Esophagus muscularis mucosa (tissue), 4 donors: Measurements from ENCODE around the gene ARL15. TPM values are rescaled to one million over a fixed set of nuclear protein-coding genes. Genes with fewer than 3 reads are reported as not detected.

ENCODE experiments used
- DNase-seq: peaks from one replicate; pipeline ENCODE4 v3.0.0-alpha.2; 2017; ENCODE audit errors: extremely low spot score
- H3K27ac ChIP-seq, 4 donors: fragments of 200-600 bp; sonication (generic); replicated peaks in 1 of 4; 1 replicate in 3 of 4; 2 replicates in 1 of 4; pipeline ENCODE4 v1.5.1; 2016 to 2019; ENCODE audit warnings: mild to moderate bottlenecking in 1 of 4
- H3K27me3 ChIP-seq, 4 donors: fragments of 200-600 bp; sonication (generic); one replicate each; pipeline versions ENCODE4 v1.5.1 to v1.6.0; 2016 to 2019
- H3K36me3 ChIP-seq, 4 donors: fragments of 200-600 bp; sonication (generic); one replicate each; pipeline ENCODE4 v1.5.1; 2016 to 2019
- H3K4me1 ChIP-seq, 4 donors: fragments of 200-600 bp; sonication (generic); one replicate each; pipeline ENCODE4 v1.5.1; 2016 to 2019
- H3K4me3 ChIP-seq, 4 donors: fragments of 200-600 bp; sonication (generic); 1 replicate in 2 of 4; 2 replicates in 2 of 4; pipeline ENCODE4 v1.5.1; 2016 to 2019; ENCODE audit warnings: mild to moderate bottlenecking in 4 of 4, moderate library complexity in 1 of 4
- H3K9me3 ChIP-seq, 4 donors: fragments of 200-600 bp; sonication (generic); 1 replicate in 3 of 4; 2 replicates in 1 of 4; pipeline ENCODE4 v1.5.1; 2016 to 2019
- EP300 ChIP-seq: sonication (generic); formaldehyde crosslinking; IDR thresholded peaks from one replicate; pipeline ENCODE4 v1.6.1; 2017; ENCODE audit warnings: antibody characterized with exemption
- POLR2A ChIP-seq: fragments of 450-650 bp; IDR thresholded peaks from one replicate; pipeline ENCODE4 v1.6.1; 2017; ENCODE audit warnings: antibody characterized with exemption, moderate library complexity, mild to moderate bottlenecking, low read depth
- POLR2AphosphoS5 ChIP-seq, 2 donors: sonication (generic); formaldehyde crosslinking; IDR thresholded peaks; one replicate each; pipeline ENCODE4 v1.6.1; 2017; ENCODE audit warnings: antibody characterized with exemption in 2 of 2
- WGBS: methylation state at CpG from one replicate; pipeline ENCODE4 v1.1.5; 2018; 5-methylcytosine and 5-hydroxymethylcytosine counted together
- intact Hi-C: fragments of 100-400 bp; cut with DNase I; formaldehyde crosslinking; loops from one replicate; pipeline ENCODE4 v1.15.1; 2023
- total RNA-seq, 4 donors: library from RNA; depleted of rRNA; stranded (reverse); fragments of >200 nt; gene quantifications; one replicate each; pipeline versions ENCODE4 v1.1.0 to v1.2.1, GENCODE V29; 2016
- TF ChIP-seq, protein P1 (sequence below), 3 experiments: fragments of 200-600 bp in 2 of 3; fragments of 450-650 bp in 1 of 3; sonication (generic) in 2 of 3; IDR thresholded peaks; one replicate each; pipeline ENCODE4 v1.5.1; 2017 to 2019; ENCODE audit warnings: antibody characterized with exemption in 3 of 3, mild to moderate bottlenecking in 2 of 3, moderate library complexity in 1 of 3

The ARL15 gene
- total RNA-seq, 4 donors from 2014 or later = 11.6 to 21.6 (median 16.5) TPM

DNA sequence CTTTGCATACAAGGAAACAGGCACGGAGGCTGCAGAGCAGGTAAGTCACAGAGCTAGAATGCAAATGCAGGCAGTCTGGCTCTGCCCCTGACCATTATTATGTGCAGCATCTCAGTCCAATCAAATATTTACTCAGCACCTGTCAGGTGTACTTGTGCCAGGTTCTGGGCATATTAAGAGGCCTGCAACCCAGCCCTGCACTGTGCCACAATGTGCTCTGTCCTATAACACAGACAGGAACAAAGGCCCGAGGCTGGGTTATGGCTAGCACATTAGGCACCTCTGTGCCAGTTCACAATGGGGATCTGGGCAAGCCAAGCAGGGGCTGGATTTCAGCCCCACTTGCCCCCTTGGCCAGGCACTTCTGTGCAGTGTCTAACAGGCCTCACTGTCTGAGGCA lies 14.0 kb downstream of the ARL15 start:
- Histone ChIP-seq H3K9me3 (no peaks in the 10 kb centered on the region), H3K4me3 (no peak overlapping the region), H3K27me3 (no peaks in the 10 kb centered on the region), H3K27ac (no peak overlapping the region), H3K4me1 (peaks cover 25 to 35% (median 31%) of the 10 kb centered on the region in 4 donors), H3K36me3 (no peaks in the 10 kb centered on the region)
- intact Hi-C loops = no loop called here
- WGBS = 100% methylated on average over 2 of the region's 2 CpGs
- peak; percentile 70 for DNase-seq
- TF ChIP-seq POLR2A (no peak), EP300 (no peak)

DNA sequence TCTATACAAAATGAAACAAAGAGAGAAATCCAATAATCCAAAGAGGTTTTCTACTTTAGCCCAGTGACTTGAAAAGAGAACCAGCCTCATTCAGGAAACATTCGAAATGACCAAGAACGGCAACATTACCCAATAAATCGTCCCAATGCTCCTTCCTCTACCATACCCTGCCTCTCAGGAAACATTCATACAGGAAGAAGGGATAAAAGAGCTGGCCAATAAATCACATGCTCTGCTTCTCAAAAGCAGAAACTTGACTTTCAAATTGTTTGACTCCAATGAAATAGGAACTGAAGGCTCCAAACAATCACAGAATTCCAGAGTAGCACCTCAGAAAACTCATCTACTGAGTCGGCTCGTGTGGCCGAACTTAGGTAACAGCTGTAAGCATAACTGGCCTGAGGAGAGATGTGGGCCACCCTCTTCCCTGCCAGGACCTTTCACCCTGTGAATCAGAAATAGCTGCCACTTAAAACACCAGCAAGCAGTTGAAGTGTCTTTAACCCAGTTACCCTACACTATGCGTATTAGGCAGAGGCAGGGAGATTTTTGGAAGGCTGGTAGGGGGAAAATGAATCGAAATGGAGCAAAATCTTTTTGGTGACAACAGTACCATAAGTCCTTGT lies 14.6 kb downstream of the ARL15 start:
- WGBS = 78% methylated on average over 8 of the region's 8 CpGs
- Histone ChIP-seq H3K27ac (no peak overlapping the region), H3K4me3 (no peak overlapping the region), H3K4me1 (peaks cover 20 to 35% (median 28%) of the 10 kb centered on the region in 4 donors), H3K36me3 (no peaks in the 10 kb centered on the region), H3K27me3 (no peaks in the 10 kb centered on the region), H3K9me3 (no peaks in the 10 kb centered on the region)
- intact Hi-C loops = no loop called here
- DNase-seq = peak; percentile 72
- no peak for TF ChIP-seq POLR2AphosphoS5 (IDR thresholded peaks at IDR 0.05)
- TF ChIP-seq POLR2A = no peak
- no peak for TF ChIP-seq EP300
- TF ChIP-seq, protein P1, sequence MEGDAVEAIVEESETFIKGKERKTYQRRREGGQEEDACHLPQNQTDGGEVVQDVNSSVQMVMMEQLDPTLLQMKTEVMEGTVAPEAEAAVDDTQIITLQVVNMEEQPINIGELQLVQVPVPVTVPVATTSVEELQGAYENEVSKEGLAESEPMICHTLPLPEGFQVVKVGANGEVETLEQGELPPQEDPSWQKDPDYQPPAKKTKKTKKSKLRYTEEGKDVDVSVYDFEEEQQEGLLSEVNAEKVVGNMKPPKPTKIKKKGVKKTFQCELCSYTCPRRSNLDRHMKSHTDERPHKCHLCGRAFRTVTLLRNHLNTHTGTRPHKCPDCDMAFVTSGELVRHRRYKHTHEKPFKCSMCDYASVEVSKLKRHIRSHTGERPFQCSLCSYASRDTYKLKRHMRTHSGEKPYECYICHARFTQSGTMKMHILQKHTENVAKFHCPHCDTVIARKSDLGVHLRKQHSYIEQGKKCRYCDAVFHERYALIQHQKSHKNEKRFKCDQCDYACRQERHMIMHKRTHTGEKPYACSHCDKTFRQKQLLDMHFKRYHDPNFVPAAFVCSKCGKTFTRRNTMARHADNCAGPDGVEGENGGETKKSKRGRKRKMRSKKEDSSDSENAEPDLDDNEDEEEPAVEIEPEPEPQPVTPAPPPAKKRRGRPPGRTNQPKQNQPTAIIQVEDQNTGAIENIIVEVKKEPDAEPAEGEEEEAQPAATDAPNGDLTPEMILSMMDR (IDR thresholded peaks at IDR 0.05) = no peak

- intact Hi-C loops = no loop called here
- 74% methylated on average over 5 of the region's 5 CpGs for WGBS
- no peak overlapping the region for H3K4me3 ChIP-seq
Observed at GRCh38 chr5:54294097-54294667, 16.2 kb downstream of the ARL15 start.

DNA sequence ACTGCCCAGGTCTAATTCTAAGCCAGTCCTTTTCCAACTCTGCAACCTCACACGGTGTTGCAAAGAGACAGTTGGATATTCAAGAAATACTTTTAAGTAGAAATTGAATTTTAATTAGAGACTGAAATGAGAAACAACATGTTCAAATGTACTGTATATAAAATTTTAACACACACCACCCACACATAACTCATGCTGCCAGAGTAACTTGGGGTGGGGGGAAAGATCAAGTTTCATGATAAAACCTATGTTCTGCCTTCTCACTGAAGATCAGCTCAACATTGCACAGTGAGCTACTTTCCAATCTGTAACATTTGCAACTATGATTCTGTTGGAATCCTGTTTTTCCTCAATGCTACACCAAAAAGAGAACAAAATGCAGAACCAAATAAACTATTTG lies 17.5 kb downstream of the ARL15 start:
- no peaks in the 10 kb centered on the region for H3K27me3 ChIP-seq
- no peak overlapping the region for H3K27ac ChIP-seq
- no peak overlapping the region for H3K4me3 ChIP-seq
- 96% methylated on average over 1 of the region's 1 CpG for WGBS
- TF ChIP-seq, protein P1 (IDR thresholded peaks at IDR 0.05) = no peak
- no peak for TF ChIP-seq POLR2AphosphoS5 (IDR thresholded peaks at IDR 0.05)
- intact Hi-C loops = no loop called here
- H3K36me3 ChIP-seq = no peaks in the 10 kb centered on the region
- DNase-seq = peak; percentile 31
- H3K9me3 ChIP-seq = no peaks in the 10 kb centered on the region
- H3K4me1 ChIP-seq = peaks cover 17 to 35% (median 27%) of the 10 kb centered on the region in 4 donors

More at GRCh38 chr5:54294097-54294667, 16.2 kb downstream of the ARL15 start:
- Histone ChIP-seq H3K9me3 (no peaks in the 10 kb centered on the region), H3K27ac (no peak overlapping the region), H3K27me3 (no peaks in the 10 kb centered on the region), H3K36me3 (no peaks in the 10 kb centered on the region), H3K4me1 (peaks cover 17 to 35% (median 27%) of the 10 kb centered on the region in 4 donors)
- TF ChIP-seq POLR2AphosphoS5 (IDR thresholded peaks at IDR 0.05) = no peak
- TF ChIP-seq, protein P1 (IDR thresholded peaks at IDR 0.05) = no peak
- TF ChIP-seq EP300 = no peak
- TF ChIP-seq POLR2A = no peak
- DNase-seq = peak; percentile 19

- WGBS = 79% methylated on average over 3 of the region's 3 CpGs
Observed at GRCh38 chr5:54291498-54291897, 18.9 kb downstream of the ARL15 start.

More at GRCh38 chr5:54291498-54291897, 18.9 kb downstream of the ARL15 start:
- Histone ChIP-seq H3K4me1 (peaks cover 10 to 27% (median 20%) of the 10 kb centered on the region in 4 donors), H3K27ac (no peak overlapping the region), H3K4me3 (no peak overlapping the region), H3K9me3 (no peaks in the 10 kb centered on the region), H3K36me3 (no peaks in the 10 kb centered on the region), H3K27me3 (no peaks in the 10 kb centered on the region)
- no peak for TF ChIP-seq POLR2A
- no peak for TF ChIP-seq POLR2AphosphoS5 (IDR thresholded peaks at IDR 0.05)
- intact Hi-C loops = no loop called here
- DNase-seq = peak; percentile 31
